GM19193 (cell line): ENCODE data around the gene TRMT1L.

Source experiments
- POLR2A ChIP-seq: IDR thresholded peaks from 4 replicates; pipeline ENCODE4 v1.6.1; 2011; ENCODE audit not compliant: insufficient read depth, insufficient read length; ENCODE audit errors: extremely low read depth

Gene TRMT1L

GRCh38 chr1:185144233-185144632, 12.5 kb downstream of the TRMT1L start:
- no peak for TF ChIP-seq POLR2A

- no peak for TF ChIP-seq POLR2A
Measured at GRCh38 chr1:185139246-185139645, 17.5 kb downstream of the TRMT1L start.

GRCh38 chr1:185137896-185138545, 18.7 kb downstream of the TRMT1L start:
- TF ChIP-seq POLR2A: no peak

GRCh38 chr1:185132534-185132933, 24.2 kb downstream of the TRMT1L start:
- no peak for TF ChIP-seq POLR2A

GRCh38 chr1:185129708-185130107, 27.0 kb downstream of the TRMT1L start:
- TF ChIP-seq POLR2A: no peak

GRCh38 chr1:185112356-185112755, 44.4 kb downstream of the TRMT1L start:
- TF ChIP-seq POLR2A: no peak

- no peak for TF ChIP-seq POLR2A
Measured at GRCh38 chr1:185111873-185112272, 44.9 kb downstream of the TRMT1L start.

- no peak for TF ChIP-seq POLR2A
Measured at GRCh38 chr1:185110145-185110544, 46.6 kb downstream of the TRMT1L start.

- no peak for TF ChIP-seq POLR2A
Measured at GRCh38 chr1:185108321-185108720, 48.4 kb downstream of the TRMT1L start.

GRCh38 chr1:185105121-185105520, 51.6 kb downstream of the TRMT1L start:
- no peak for TF ChIP-seq POLR2A

GRCh38 chr1:185104083-185104482, 52.7 kb downstream of the TRMT1L start:
- TF ChIP-seq POLR2A: no peak

GRCh38 chr1:185096531-185096930, 60.2 kb downstream of the TRMT1L start:
- TF ChIP-seq POLR2A: no peak

GRCh38 chr1:185094761-185095160, 62.0 kb downstream of the TRMT1L start:
- no peak for TF ChIP-seq POLR2A

GRCh38 chr1:185091480-185091879, 65.3 kb downstream of the TRMT1L start:
- TF ChIP-seq POLR2A: no peak

GRCh38 chr1:185087746-185088145, 69.0 kb downstream of the TRMT1L start:
- no peak for TF ChIP-seq POLR2A

GRCh38 chr1:185087101-185087500, 69.7 kb downstream of the TRMT1L start:
- no peak for TF ChIP-seq POLR2A

- no peak for TF ChIP-seq POLR2A
Measured at GRCh38 chr1:185083818-185084217, 72.9 kb downstream of the TRMT1L start.
